ENCODE measurements around the gene TMEM50B.

DNA sequence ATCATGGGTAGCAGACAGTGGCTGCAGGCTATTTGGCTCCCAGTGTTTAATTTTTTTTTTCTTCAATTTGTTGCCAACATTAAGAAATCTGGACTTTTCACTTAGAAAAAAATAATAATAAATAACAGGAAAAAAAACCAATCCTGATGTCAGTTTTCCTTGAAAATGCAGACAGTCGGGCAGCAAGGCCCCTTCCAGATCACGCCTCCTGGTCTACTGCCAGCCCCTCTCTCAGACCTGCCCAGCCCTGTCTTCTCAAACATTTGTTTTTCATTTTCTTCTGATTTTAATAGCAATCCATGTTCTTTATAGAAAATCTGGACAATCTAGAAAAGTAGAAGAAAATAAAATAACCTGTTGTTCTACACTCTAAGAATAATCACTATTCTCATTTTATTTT, 61.1 kb downstream of the TMEM50B start:
- TF ChIP-seq, protein P1, sequence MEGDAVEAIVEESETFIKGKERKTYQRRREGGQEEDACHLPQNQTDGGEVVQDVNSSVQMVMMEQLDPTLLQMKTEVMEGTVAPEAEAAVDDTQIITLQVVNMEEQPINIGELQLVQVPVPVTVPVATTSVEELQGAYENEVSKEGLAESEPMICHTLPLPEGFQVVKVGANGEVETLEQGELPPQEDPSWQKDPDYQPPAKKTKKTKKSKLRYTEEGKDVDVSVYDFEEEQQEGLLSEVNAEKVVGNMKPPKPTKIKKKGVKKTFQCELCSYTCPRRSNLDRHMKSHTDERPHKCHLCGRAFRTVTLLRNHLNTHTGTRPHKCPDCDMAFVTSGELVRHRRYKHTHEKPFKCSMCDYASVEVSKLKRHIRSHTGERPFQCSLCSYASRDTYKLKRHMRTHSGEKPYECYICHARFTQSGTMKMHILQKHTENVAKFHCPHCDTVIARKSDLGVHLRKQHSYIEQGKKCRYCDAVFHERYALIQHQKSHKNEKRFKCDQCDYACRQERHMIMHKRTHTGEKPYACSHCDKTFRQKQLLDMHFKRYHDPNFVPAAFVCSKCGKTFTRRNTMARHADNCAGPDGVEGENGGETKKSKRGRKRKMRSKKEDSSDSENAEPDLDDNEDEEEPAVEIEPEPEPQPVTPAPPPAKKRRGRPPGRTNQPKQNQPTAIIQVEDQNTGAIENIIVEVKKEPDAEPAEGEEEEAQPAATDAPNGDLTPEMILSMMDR (conservative IDR thresholded peaks at IDR 0.05; ENCODE audit: low read depth, low read length): no peak
- no peak for TF ChIP-seq EZH2 (IDR thresholded peaks at IDR 0.05; ENCODE audit: borderline replicate concordance, low read depth, low read length, poor library complexity, severe bottlenecking)

All from A673 (cell line).